Spleen (tissue), 7 donors: ENCODE measurements around the gene CYB561.

Source experiments
- POLR2A ChIP-seq, 3 donors: fragments of 450-650 bp; IDR thresholded peaks; one replicate each; pipeline ENCODE4 v1.5.1; 2017; ENCODE audit warnings: antibody characterized with exemption in 3 of 3, mild to moderate bottlenecking in 1 of 3
- POLR2AphosphoS5 ChIP-seq, 3 donors: sonication (generic); formaldehyde crosslinking; IDR thresholded peaks; one replicate each; pipeline ENCODE4 v1.5.1; 2017; ENCODE audit warnings: antibody characterized with exemption in 3 of 3
- TF ChIP-seq, protein P1 (sequence below), 11 experiments: fragments of 200-600 bp in 7 of 11; fragments of 450-650 bp in 4 of 11; sonication (generic) in 4 of 11; IDR thresholded peaks in 8 of 11; conservative IDR thresholded peaks in 3 of 11; 1 replicate in 7 of 11; 2 replicates in 4 of 11; pipeline versions ENCODE4 v1.4.0 to v1.8.0; 2016 to 2021; ENCODE audit warnings: antibody characterized with exemption in 11 of 11, inconsistent platforms in 4 of 11, mild to moderate bottlenecking in 1 of 11
- donor health status: DM: no; HTN: no; CAD: no; lungs with moderate emphysema.
- donor health status: DM: no; HTN: no; CAD: no.
- donor health status: DM: no; HTN: no; CAD: no.

DNA sequence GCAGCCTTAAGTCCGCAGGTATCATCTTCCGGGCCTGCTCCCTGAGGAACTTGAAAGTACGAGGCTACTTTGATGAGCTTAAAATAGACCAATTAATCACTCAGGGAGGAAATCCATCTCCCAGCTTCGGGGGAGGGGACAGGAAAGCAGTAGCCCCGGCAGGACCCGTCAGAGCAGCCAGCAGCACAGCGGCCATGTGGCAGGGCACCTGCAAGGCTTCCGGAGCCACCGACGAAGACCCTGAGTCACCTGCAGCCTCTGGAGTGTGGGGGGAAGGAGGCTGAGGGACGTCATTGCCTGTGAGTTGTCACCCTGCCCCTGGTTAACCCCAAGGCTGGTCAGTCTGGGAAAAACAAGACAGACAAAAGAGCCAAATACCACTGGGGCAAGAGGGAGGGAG lies 4.4 kb upstream of the CYB561 start:
- TF ChIP-seq, protein P1, sequence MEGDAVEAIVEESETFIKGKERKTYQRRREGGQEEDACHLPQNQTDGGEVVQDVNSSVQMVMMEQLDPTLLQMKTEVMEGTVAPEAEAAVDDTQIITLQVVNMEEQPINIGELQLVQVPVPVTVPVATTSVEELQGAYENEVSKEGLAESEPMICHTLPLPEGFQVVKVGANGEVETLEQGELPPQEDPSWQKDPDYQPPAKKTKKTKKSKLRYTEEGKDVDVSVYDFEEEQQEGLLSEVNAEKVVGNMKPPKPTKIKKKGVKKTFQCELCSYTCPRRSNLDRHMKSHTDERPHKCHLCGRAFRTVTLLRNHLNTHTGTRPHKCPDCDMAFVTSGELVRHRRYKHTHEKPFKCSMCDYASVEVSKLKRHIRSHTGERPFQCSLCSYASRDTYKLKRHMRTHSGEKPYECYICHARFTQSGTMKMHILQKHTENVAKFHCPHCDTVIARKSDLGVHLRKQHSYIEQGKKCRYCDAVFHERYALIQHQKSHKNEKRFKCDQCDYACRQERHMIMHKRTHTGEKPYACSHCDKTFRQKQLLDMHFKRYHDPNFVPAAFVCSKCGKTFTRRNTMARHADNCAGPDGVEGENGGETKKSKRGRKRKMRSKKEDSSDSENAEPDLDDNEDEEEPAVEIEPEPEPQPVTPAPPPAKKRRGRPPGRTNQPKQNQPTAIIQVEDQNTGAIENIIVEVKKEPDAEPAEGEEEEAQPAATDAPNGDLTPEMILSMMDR (IDR thresholded peaks at IDR 0.05 in 8 of 11, conservative IDR thresholded peaks at IDR 0.05 in 3 of 11), result no peak
- TF ChIP-seq POLR2A (IDR thresholded peaks at IDR 0.05) (no peak), POLR2AphosphoS5 (IDR thresholded peaks at IDR 0.05) (no peak)
